Endometrial microvascular endothelial cells (primary cell): Measurements from ENCODE around the gene TMEM45B. TPM values are rescaled to one million over a fixed set of nuclear protein-coding genes. Genes with fewer than 3 reads are reported as not detected.
"Not testable (repeated sequence)": the region's sequence is repeated elsewhere in the genome, so short reads cannot be mapped to it uniquely, and the experiment has no call there.

Experiments used
- in situ Hi-C: cut with HindIII; loops from 2 replicates; pipeline ENCODE4 v1.10.0; 2017; ENCODE audit warnings: low sequenced_read_pairs, low pct_unique_long_range_greater_than_20kb; ENCODE audit errors: inconsistent ontology term
- total RNA-seq: library from RNA; depleted of rRNA; stranded (reverse); fragments of >200 nt; gene quantifications from one replicate; pipeline ENCODE4 v1.2.3, GENCODE V29; 2015; ENCODE audit errors: inconsistent ontology term

The TMEM45B gene
- 0.93 TPM for total RNA-seq

DNA sequence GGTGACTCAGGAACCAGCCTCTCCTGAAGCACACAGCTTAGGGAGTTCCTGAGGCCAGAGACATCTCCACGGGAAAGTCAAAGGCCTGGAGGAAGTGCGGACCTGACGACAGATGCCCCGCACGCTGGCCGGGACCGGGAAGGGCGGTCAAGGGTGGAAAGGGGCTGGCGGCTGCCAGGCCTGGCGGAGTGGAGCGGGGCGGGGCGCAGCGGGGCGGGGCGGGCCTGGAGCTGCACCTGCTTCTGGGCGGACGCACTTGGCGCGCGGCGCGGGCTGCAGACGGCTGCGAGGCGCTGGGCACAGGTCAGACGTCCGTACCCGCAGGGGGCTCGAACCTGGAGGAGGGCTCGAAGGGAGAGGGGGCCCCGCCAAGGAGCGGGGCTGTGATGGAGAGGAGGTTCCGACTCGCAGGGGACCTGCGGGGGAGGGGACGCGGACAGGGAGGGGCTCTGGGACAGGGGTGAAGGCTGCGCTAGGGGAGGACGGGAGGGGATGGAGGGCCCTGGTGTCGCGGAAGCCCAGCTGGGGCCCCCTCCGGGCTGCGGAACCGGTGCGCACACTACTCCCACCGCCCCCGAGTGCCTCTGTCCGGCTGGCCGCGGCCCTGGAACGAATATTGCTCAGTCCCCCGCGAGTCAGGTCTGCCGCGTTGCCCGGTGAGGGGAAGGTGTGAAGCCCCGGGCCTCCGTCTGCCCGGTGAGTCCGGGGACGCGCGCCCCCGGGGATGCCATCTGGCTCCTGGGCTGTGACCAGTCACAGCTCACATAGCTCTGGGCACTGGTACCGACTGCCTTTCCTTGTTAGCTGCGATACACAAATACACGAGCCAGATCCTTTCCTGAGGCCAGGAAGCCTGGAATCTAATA is at the start of gene TMEM45B:
Gene TMEM45B (plus strand): TSS at position 253 of the 866 bp plus-strand sequence. CDS start 36,635 bp downstream, outside the sequence.
- in situ Hi-C loops, result no loop called here

DNA sequence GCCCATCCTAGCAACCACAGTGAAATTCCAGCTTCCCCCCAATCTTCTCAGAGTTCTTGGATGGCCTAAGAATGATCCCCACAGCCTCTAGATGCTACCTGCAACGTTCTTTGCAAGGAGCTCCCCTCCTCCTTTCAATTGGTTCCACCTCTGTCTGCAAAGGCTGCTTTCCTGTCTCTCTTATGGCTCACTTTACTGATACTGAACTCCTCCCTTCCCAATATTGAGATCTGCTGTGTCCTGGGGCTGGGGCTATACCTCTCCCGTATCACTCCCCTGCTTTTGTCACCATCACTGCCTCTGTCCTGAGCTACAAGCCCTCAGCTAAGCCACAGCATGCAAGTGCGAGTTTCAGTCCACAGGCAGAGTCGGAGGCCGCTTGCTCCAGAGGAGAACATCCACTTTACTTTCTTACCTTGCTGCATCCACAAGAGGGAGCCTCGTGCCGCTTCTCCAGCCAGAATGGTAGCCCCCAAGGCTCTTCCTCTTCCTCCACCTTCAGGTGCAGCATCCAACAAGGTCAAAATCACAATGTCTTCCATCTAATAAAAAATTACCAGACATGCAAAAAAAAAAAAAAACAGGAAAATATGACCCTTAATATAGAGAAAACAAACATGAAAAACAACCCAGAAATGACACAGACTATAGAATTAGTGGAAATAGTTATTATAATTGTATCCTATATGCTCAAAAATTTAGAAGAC is 48.6 kb upstream of the TMEM45B start:
- in situ Hi-C loops, result no loop called here

GRCh38 chr11:129767827-129768226 is 47.8 kb upstream of the TMEM45B start:
- in situ Hi-C loops, result no loop called here

DNA sequence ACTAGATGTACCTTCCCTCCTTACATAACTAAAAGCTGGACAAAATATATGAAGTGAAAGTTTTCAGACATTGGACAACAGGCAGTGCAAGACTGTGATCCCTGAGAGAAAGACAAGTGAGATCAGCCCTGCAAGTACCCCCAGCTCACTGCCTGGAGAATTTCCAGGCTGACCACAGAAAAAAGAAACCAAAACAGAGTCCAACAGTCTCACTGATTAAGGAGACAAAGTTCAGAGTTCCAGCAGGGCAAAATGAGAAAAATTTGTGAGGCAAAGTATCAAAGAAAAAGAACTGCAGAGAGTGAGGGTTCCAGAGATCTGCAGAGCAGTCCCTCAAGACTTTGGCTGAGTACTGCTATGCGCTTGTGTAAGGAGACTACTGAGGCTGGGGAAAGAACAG is 47.3 kb upstream of the TMEM45B start:
- in situ Hi-C loops, result no loop called here

- in situ Hi-C loops, result no loop called here
Measured at GRCh38 chr11:129769059-129769458, 46.6 kb upstream of the TMEM45B start.

DNA sequence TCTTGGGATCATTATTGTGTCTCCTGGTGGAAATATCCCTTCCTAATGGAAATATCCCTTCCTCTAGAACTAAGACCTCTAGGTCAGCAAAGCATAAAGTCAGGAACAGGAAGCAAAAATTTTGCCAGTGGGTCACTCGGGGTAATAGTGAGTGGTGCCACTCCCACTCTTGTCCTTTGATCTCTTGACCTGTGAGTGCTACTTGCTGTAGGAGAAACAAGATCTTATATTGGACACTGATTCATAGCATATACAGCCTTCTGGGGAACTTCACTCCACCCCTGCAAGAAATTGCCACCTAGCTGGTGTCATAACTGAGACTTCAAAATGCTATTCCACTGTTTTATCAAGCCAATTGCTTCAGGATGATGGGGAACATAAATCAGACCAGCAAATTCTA is 44.7 kb upstream of the TMEM45B start:
- in situ Hi-C loops, result no loop called here

- in situ Hi-C loops, result not testable (repeated sequence)
Measured at GRCh38 chr11:129771456-129771855, 44.2 kb upstream of the TMEM45B start.

DNA sequence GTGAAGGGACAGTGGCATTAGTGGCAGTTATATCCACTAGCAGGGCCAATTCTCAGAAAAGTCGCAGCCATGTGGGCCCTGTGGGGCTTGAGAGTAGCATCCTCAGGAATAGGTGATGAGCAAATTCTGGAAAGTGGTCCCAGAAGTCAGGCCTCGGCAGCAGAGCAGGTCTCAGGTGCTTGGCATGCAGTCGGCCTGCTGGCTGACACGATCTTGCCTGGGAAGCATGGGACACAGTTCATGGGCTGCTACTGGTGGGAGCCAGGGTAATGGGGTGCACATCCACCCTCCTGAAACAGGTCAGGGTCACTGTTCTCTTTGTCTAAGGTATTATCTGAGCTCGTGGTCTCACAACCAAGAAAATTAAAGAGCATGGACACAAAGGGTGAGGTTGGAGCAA is 36.8 kb upstream of the TMEM45B start:
- in situ Hi-C loops, result no loop called here

- in situ Hi-C loops, result no loop called here
Measured at GRCh38 chr11:129779342-129779741, 36.3 kb upstream of the TMEM45B start.

GRCh38 chr11:129785383-129786111 is 30.1 kb upstream of the TMEM45B start:
- in situ Hi-C loops, result no loop called here

GRCh38 chr11:129786112-129786416 is 29.6 kb upstream of the TMEM45B start:
- in situ Hi-C loops, result not testable (repeated sequence)

GRCh38 chr11:129787532-129788155 is 28.0 kb upstream of the TMEM45B start:
- in situ Hi-C loops, result no loop called here

GRCh38 chr11:129788278-129788677 is 27.4 kb upstream of the TMEM45B start:
- in situ Hi-C loops, result no loop called here

DNA sequence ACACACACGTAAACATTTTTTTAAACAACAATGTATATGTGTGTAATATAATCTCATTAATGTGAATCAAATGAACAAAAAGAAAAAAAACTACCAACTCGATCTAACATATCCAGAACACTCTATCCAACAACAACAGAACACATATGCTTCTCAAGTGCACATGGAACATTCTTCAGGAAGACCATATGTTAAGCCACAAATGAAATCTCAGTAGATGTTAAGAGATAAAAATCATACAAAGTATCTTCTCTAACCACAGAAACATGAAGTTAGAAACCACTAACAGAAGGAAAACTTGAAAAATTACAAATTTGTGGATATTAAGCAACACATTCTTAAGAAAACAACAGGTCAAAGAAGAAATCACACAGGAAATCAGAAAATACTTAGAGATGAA is 25.5 kb upstream of the TMEM45B start:
- in situ Hi-C loops, result no loop called here

DNA sequence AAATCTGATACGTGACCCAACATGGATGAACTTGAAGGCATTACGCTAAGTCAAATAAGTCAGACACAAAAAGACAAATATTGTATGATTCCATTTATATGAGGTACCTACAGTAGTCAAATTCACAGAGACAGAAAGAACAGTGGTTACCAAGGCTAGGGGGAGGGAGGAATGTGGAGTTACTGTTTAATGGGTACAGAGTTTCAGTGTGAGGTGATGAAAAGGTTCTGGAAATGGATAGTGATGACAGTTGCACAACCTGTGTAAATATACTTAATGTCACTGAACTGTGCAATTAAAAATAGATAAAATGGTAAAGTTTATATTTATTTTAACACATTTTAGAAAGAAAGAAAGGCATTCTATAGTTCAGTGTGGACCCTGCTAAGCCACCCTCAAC is 24.1 kb upstream of the TMEM45B start:
- in situ Hi-C loops, result no loop called here

DNA sequence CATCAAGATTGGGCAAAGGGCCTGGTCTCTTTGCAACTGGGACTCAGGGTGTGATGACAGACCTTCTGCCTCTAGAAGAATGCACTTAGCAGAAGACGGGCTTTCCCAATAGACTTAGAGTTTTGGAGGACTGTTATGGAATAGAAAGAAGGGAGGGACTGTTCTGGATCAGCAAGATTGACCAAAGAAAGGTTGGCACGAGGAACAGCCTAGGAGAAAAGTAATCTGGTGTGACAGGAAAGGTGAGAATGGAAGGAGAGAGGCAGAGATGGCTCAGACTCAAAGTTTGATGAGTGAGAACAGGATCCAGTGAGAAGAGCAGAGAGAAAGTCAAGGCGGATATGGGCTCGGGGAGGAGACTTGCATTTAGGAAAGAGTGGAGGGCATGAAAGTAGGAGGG is 23.0 kb upstream of the TMEM45B start:
- in situ Hi-C loops, result no loop called here

DNA sequence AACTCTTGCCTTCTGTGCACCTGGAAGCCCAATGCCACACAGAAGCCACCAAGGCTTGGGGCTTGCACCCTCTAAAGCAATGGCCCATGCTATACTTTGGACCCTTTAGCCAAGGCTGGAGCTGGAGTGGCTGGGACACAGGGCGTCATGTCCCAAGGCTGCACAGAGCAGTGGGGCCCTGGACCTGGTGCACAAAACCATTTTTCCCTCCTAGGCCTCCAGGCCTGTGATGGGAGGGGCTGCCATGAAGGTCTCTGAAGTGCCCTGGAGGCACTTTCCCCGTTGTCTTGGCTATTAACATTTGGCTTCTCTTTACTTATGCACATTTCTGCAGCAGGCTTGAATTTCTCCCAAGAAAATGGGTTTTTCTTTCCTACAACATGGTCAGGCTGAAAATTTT is 20.6 kb upstream of the TMEM45B start:
- in situ Hi-C loops, result no loop called here

DNA sequence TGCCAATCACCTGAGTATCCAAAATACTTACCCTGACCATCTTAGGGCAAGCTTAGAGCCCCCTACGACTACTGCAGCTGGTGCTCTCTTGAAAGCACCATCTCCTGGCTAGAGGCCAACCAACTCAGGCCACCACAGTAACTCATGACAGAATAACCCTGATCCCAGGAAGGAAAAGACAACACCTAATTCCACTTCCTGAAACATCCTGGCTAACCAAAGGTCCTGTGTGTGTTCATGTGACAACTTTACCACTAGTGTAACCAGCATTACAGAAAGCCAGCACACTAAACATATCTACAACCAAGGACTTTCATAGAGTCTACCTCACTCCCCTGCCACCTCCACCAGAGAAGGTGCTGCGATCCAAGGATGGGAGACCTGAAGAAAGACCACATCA is 17.4 kb upstream of the TMEM45B start:
- in situ Hi-C loops, result no loop called here

DNA sequence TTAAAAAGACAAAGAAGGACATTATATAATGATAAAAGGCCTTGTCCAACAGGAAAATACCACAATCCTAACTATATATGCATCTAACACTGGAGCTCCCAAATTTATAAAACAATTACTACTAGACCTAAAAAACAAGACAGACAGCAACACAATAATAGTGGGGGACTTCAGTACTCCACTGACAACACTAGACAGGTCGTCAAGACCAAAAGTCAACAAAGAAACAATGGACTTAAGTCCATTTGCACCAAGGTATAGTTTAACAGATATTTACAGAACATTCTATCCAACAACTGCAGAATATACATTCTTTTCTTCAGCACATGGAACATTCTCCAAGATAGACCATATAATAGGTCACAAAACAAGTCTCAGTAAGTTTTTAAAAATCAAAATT is 15.5 kb upstream of the TMEM45B start:
- in situ Hi-C loops, result not testable (repeated sequence)
